GM13977 (cell line): ENCODE data around the gene GIMAP6.
"Not testable (repeated sequence)": the region's sequence is repeated elsewhere in the genome, so short reads cannot be mapped to it uniquely, and the experiment has no call there.

Experiments
- DNase-seq: peaks from one replicate; pipeline ENCODE4 v3.0.0; 2012; ENCODE audit warnings: low spot score
- in situ Hi-C: fragments of 300-500 bp; cut with MboI; formaldehyde crosslinking; loops from one replicate; pipeline ENCODE4 v1.12.0; 2022; ENCODE audit warnings: low sequenced_read_pairs, low pct_unique_long_range_greater_than_20kb, mixed read lengths, inconsistent platforms; ENCODE audit not compliant: unreplicated experiment
- TF ChIP-seq, protein P1 (sequence below): IDR thresholded peaks from 2 replicates; pipeline ENCODE4 v1.5.1; 2012; ENCODE audit warnings: mild to moderate bottlenecking, control low read depth; ENCODE audit not compliant: insufficient read depth; ENCODE audit errors: extremely low read depth, missing control alignments

Gene GIMAP6

DNA sequence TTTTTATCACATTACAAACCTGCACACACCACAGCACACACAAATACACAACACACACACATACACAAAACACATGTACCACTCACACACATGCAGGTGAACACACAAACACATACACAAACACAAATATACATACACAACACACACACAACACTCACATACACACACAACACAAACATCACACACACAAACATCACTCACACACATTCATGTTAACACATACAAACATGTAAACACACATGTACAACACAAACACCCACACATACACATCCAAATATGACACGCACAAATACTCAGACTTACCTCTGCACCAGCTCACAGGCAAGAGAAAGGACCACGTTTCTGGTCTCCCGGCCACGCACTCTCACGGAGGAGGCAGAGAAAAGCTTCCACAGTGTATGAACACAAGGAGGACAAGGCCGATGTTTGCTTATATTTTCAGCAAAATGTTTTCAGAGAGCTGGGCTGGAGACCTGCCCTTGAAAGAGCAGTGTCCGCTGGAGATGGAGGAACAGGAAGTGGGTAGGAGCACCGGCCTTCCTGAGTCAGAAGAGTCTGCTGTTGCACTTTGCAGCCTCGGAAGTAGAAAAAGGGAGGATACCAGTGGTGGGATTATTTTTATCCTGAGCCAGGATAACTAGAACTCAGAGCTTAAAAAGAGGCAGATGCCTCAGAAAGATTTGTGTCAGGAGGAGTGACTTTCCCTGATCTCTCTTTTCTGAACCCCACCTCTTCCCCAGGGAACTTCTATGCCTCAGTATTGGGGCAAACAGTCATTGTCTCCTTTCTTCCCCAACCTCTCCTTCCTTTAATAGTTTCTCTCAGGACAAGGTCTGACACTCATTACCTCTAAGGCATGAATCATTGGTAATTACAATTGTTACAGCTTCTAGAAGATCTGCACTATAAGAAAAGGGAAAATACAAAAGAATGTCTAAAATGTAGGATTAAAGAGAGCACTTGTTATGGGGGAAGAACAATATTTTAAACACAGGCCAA is at the start of gene GIMAP6:
GIMAP6 (minus strand) TSS at position 520 of the 999 bp plus-strand sequence. CDS start 2,243 bp downstream, outside the sequence.
- TF ChIP-seq, protein P1, sequence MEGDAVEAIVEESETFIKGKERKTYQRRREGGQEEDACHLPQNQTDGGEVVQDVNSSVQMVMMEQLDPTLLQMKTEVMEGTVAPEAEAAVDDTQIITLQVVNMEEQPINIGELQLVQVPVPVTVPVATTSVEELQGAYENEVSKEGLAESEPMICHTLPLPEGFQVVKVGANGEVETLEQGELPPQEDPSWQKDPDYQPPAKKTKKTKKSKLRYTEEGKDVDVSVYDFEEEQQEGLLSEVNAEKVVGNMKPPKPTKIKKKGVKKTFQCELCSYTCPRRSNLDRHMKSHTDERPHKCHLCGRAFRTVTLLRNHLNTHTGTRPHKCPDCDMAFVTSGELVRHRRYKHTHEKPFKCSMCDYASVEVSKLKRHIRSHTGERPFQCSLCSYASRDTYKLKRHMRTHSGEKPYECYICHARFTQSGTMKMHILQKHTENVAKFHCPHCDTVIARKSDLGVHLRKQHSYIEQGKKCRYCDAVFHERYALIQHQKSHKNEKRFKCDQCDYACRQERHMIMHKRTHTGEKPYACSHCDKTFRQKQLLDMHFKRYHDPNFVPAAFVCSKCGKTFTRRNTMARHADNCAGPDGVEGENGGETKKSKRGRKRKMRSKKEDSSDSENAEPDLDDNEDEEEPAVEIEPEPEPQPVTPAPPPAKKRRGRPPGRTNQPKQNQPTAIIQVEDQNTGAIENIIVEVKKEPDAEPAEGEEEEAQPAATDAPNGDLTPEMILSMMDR, result no peak

DNA sequence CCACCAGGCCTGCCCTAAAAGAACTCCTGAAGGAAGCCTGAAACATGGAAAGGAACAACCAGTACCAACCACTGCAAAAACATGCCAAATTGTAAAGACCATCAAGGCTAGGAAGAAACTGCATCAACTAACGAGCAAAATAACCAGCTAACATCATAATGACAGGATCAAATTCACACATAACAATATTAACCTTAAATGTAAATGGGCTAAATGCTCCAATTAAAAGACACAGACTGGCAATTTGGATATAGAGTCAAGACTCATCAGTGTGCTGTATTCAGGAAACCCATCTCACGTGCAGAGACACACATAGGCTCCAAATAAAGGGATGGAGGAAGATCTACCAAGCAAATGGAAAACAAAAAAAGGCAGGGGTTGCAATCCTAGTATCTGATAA is 48.2 kb upstream of the GIMAP6 start:
- in situ Hi-C loops, DNase-seq: not testable (repeated sequence)

More for the DNA sequence above, at the start of gene GIMAP6:
- in situ Hi-C loops, result no loop called here
- peak; percentile 38 for DNase-seq

DNA sequence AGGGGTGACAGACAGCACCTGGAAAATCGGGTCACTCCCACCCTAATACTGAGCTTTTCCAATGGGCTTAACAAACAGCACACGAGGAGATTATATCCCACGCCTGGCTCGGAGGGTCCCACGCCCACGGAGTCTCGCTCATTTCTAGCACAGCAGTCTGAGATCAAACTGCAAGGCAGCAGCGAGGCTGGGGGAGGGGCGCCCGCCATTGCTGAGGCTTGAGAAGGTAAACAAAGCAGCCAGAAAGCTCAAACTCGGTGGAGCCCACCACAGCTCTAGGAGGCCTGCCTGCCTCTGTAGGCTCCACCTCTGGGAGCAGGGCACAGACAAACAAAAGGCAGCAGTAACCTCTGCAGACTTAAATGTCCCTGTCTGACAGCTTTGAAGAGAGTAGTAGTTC is 46.4 kb upstream of the GIMAP6 start:
- DNase-seq, in situ Hi-C loops: not testable (repeated sequence)

DNA sequence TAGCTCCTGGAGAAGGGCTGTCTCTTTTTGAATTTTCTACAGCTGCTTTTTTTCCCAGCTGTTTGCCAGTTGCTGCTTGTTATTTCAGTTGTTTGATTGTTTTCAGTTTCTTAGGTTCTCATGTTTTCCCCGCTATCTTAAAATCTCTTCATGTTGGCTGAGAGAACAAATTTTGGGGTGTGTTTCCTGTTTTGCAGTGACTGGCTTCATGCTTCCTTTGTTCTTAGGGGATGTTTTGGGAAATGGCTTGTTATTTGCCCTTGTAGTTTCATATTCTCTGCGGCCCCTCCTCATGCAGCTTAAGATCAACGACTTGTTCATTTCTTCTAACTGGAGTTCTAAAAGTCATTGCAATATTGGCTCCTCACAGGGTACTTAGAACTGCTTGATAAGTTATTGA is 44.7 kb upstream of the GIMAP6 start:
- in situ Hi-C loops, DNase-seq: not testable (repeated sequence)

DNA sequence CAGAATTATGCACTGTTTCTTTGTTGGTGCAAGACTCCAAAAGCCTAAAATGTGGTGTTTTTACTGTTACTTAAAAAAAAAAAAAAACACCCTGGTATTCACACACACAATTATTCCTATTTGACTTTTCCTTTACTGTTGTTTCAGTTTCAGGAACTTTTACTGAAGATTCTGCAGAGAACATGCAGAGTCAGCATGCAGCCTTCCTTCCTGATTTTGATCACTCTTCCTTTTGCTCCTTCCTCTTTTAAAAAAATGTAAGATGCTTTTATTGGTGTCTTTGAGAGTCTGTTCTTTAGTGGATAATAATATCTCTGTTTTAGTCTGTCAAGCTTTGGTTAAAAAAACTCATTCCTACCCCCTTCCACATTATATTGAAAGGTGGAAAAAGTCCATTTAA is 44.1 kb upstream of the GIMAP6 start:
- DNase-seq, in situ Hi-C loops: not testable (repeated sequence)

DNA sequence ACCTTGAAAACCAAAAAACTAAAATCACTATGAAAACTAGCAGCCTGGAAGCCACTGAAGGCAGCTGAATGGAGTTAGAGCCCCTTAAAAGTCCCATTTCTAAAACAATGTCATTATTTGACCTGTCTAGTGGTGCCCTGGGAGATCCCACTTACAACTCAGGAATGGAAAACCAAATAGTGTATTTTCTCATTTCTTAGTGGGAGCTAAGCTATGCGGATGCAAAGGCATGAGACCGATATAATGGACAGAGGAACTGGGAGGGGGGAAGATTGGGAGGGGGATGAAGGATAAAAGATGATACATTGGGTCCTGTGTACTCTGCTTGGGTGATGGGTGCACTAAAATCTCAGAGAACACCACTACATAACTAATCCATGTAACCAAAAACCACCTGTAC is 43.5 kb upstream of the GIMAP6 start:
- TF ChIP-seq, protein P1, result no peak
- no peak for DNase-seq
- in situ Hi-C loops, result no loop called here

DNA sequence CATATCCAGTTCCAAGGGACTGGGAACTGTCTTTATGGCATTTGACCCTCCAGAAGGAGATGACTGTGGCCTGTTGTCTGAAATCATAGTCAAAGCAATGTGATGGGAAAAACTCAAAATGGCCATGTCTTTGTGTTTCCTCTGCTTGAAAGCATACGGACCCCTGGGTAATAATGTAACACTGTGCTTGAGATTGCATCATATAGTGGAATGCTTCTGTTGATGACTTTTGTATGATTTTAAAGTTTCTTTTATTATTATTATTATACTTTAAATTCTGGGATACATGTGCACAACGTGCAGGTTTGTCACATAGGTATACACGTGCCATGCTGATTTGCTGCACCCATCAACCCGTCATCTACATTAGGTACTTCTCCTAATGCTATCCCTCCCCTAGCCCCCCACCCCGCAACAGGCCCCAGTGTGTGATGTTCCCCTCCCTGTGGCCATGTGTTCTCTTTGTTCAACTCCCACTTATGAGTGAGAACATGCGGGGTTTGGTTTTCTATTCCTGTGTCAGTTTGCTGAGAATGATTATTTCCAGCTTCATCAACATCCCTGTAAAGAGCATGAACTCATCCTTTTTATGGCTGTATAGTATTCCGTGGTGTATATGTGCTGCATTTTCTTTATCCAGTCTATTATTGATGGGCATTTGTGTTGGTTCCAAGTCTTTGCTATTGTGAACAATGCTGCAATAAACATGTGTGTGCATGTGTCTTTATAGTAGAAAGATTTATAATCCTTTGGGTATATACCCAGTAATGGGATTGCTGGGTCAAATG is 39.8 kb upstream of the GIMAP6 start:
- DNase-seq, in situ Hi-C loops: not testable (repeated sequence)

DNA sequence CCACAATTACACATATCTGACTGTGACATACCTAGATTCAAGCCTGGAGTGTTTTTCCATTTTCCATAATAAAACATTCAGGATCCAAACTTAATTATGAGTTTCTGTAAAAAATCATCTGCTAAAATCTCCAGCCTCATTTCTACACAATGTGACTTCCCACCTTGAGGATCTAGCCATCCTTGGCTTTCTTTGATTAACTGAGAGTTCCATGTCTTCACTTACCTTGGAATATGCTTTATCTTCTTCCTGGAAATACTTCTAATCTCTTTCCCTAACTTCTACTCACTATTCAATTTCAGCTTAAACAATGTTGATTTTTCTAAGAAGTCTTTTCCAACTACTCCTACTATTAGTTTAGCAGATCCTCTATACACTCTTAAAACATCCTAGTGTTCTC is 36.8 kb upstream of the GIMAP6 start:
- no peak for DNase-seq
- in situ Hi-C loops, result no loop called here
- TF ChIP-seq, protein P1, result no peak

DNA sequence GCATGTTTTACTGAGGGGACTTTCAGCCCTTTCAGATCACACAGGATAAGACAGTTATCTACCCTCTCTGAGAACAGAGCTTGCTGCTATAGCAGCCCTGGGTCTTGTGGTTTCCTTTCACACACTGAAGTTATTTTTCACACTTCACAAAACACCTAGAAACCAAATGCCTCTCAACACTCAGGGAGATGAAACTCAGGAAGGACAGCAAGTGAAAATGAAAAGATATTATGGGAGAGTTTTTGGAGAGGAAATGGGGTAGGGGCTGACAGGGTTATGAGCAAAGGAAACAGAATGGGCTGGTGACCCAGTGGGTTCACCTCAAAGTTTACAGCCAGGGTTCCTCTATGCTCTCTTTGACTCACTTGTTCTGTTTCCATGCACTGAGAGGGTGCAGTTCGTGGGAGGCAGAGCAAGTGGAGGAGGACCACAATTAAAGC is 36.3 kb upstream of the GIMAP6 start:
- peak; percentile 64 for DNase-seq
- in situ Hi-C loops, result no loop called here
- TF ChIP-seq, protein P1, result no peak
